Upper lobe of left lung (tissue), 4 donors: ENCODE measurements around the gene PNMT.

Experiments used
- CTCF ChIP-seq, 6 experiments: fragments of 450-650 bp in 4 of 6; fragments of 200-600 bp in 2 of 6; sonication (generic) in 2 of 6; IDR thresholded peaks; one replicate each; pipeline ENCODE4 v1.5.1; 2016 to 2019; ENCODE audit warnings: antibody characterized with exemption in 6 of 6
- POLR2A ChIP-seq, 4 donors: fragments of 450-650 bp; IDR thresholded peaks; one replicate each; pipeline ENCODE4 v1.5.1; 2016 to 2017; ENCODE audit warnings: antibody characterized with exemption in 4 of 4, mild to moderate bottlenecking in 2 of 4

- no peak for TF ChIP-seq CTCF (IDR thresholded peaks at IDR 0.05)
- no peak for TF ChIP-seq POLR2A (IDR thresholded peaks at IDR 0.05)
Observed at GRCh38 chr17:39666601-39667261, 1.5 kb upstream of the PNMT start.
